CD4-positive, alpha-beta T cell treated with Interleukin-1 beta for 1 hour (primary cell): Measurements from ENCODE around the gene MAP2K5.
"Not testable (repeated sequence)": the region's sequence is repeated elsewhere in the genome, so short reads cannot be mapped to it uniquely, and the experiment has no call there.

Source experiments
- DNase-seq, 2 donors: peaks; one replicate each; pipeline ENCODE4 v3.0.0-alpha.2; 2020 to 2022

Gene MAP2K5

DNA sequence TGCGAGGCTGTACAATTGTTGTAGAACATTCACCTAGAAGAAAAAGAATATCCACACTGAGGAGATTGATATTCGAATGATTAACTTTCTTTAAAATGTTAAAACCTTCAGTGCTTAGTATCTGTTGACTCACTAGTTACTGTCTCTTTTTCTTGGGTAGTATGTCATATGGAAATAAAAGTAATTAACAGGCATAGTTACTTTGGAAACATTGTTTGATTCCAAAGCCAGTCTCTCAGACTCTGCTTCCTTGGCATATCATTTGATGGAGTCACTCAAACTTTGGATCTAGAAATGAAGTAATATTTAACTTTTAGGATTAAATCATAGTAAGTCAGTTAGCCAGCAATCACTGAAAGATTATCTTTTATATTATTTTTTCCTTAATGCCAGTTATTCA, 63.4 kb downstream of the MAP2K5 start:
- DNase-seq: no peak

DNA sequence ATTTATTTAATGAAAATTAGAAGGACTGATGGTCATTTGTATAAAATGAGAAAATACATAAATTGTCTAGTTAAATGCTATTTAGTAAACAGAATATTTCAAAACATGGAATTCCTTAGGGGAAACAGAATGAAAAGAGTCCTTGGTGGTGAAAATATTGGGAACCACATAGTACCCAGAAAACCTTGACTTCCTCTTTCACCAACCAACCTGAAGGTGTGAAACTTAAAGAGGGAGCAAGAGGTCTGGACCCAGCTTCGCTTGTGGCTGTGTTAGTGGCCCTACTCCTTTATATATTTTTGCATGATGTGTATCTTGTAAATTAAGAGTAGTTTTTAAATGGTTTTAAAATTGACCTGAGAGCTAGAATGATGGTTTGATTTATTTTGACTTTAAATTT, 64.2 kb downstream of the MAP2K5 start:
- DNase-seq: no peak

DNA sequence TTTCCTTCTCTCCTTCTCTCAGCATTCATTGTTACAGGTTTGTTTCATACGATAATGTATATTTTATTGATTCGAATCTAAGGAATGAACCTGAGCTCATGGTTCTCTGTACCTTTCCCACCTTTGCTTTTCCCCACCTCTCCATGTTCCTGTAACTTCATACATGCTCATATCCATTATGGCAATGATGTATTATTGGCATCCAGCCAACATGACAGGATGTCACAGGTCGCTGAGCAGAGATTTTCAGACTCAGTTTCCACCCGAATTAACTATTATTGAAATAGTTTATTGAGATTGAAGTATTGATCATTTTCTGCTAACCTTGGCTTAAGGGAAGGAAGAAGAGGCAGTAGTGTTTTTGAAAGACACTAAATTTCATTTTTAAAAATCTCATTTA, 64.8 kb downstream of the MAP2K5 start:
- DNase-seq: no peak

DNA sequence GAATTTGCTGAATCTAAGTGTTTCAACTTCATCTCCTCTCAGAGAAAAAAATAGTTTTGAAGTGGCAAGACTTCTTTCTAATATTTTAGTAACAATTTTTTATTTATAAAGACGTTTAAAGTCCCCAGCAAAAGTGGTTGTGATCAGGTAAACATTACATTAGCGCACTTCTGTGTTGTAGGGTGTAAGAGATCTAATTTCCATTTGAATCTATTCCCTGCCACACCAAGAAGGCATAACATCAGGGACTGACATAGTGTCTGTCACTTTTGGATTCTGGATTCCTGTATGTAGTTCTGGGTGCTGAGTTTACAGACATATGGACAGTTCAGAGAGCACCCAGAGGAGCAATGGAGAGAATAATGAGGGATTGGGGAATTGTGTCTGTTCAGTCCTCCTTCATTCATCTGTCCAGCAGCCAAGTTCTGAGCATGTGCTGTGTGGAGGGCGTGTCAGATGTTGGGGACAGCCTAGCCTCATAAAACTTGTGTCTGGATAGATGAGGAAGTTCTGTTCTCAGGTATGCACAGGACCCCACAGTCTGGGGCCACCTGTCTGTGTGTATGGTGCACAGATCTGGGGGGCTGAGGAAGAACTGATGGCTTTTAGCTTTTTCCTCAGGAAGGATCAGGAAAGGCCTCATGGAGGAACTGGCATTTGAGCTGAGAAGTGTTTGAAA, 65.6 kb downstream of the MAP2K5 start:
- DNase-seq: no peak

DNA sequence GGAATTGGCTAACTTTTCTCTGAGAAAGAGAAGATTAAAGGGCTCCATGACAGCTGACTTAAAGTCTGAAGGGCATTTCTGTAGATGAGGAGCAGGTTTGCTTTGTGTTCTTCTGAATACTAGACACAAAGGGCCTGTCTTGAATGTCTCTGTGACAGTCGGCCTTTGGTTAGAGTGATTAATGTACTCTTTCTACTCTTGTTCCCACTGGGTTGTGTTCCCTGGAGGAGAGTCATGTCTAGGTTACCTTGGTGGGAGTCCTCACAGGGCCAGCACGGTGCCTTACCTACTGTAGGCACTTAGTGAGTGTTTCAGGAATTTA, 66.1 kb downstream of the MAP2K5 start:
- DNase-seq: no peak

DNA sequence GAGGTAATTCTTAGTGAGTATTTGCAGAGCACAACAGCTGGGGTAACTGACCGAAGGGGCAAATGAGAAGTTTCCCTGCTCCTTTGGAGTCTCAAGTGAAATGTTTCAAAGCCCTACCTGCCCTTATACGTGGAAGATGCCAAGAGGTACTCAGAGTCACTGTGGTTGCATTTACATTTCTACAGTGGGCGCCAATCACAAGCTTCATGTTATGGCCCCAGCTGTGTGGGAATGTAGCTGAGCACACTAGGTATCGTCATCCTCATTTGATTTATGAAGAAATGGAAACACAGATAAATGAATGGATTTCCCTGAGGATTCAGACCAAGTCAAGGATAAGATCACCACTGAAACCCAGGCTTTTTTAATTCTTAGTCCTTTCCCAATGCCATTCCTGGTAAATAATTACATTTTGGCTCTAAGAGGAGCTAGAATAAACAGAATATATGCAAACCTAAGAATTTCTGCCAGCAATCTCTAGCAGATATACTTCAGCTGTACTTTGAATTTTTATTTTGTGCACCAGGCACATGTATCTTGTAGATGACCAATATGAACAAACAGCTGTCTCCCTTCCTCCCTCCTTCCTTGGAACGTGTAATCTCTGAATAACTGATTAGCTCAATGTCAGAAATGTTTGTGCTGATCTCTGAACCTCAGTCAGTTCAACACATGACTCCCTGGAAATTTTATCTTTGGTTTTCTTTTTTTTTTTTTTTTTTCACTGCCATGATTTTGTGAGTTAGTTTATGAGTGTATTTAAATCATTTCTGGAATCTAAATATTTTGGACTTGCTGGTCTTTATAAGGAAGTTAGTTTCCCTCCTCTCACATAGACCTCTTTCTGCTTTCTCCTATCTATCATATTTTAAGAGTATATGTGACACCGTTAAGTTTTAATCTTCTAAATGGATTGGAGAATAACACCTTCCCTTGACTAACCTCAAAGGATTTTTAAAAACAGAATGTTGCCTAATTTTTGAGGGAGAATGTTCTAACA, 69.2 kb downstream of the MAP2K5 start:
- DNase-seq: no peak

DNA sequence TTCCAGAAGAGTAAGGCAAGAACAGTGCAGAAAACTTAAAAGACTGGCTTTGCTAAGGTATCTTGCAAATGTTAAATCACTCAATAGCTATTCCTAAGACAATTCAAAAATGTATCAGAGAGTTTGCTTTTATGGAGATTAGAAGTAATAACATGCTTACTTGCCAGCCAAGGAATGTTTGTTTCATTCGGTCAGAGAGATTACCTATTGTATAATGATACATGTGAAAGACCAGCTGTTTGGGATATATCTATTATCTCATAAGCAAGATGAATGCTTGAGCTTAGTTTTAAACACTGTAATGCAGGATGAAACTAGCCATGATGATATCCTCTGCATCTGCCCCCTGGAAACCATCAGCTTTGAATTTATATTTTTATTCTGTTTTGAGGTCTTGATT, 70.7 kb downstream of the MAP2K5 start:
- DNase-seq: no peak

DNA sequence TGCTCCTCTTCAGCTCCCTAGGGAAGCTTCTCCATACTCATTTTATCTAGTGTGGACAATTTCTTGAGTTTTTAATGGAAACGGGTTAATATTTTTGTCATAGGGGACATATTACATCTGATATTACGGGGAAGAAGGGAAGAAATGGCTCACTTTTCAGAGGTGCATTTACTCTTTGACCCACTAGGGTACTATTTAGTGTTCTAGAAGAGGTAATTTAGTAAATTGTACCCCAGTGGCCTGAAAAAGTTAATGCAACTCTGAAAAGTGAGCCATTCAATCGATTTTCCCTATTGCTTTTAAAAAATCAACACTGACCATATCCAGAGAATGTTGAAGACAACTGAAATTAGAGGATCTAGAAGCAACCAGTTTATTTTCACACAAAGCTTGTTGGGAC, 71.2 kb downstream of the MAP2K5 start:
- no peak for DNase-seq

DNA sequence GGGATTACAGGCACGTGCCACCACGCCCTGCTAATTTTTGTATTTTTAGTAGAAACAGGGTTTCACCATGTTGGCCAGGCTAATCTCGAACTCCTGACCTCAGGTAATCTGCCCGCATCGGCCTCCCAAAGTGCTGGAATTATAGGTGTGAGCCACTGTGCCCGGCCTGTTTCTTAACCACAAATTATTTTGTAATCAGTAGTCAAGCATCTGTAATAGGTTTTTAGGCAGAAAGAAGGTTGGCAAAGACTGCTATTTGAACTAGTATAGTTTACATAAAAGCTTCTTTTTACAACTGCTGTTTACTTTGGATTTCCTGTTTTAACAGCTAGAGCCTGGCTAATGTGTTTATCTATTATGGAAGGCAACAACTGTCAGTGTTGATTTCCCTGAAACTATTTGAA, 72.6 kb downstream of the MAP2K5 start:
- DNase-seq: not testable (repeated sequence)

DNA sequence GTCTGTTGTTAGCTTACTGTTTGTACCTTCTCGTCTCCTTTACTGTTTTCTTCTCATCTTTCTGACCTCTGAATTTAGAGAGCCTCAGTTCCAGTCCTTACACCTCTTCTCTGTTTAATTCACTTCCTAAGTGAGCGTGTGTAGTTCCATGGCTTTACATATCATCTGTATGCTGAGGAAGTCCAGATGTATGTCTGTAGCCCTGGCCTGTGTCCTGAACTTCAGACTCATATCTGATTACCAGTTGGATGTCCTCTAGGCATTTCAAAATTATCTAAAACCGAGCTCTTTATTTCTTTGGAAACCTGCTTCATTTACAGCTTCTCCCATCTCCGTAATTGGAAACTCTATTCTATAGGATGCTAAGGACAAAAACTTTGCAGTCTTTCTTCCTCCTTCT, 75.8 kb downstream of the MAP2K5 start:
- DNase-seq: no peak

DNA sequence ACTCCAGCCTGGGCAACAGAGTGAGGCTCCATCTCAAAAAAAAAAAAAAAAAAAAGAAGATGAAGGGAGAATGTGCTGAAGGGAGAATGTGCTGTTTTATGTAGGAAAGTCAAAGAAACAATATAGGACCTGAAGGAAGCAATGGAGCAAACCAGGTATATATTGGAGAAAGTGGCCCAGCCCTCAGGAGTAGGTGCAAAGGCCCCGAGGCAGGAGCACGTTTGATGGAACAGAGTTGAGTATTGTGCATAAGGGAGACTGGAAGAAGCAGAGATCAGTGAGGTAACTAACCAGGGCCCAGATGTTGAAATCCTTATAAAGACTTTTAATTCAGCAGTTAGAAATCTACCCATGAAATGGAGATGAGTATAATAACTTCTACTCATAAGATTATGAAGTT, 79.6 kb downstream of the MAP2K5 start:
- DNase-seq: no peak

DNA sequence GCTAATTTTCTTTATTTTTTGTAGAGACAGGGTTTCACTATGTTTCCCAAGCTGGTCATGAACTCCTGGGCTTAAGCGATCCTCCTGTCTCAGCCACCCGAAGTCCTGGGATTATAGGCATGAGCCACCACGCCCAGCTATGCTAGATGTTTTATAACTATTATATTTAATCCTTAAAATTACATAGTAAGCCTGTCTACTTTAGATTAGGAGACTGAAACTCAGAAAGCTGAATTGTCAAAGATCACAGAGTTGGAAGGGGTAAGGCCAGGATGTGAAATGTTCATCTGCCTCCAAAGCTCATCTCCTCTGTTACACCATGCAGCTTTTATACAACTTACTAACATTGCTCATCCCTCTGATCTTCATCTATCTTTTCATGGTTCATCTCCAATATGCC, 89.8 kb downstream of the MAP2K5 start:
- no peak for DNase-seq

DNA sequence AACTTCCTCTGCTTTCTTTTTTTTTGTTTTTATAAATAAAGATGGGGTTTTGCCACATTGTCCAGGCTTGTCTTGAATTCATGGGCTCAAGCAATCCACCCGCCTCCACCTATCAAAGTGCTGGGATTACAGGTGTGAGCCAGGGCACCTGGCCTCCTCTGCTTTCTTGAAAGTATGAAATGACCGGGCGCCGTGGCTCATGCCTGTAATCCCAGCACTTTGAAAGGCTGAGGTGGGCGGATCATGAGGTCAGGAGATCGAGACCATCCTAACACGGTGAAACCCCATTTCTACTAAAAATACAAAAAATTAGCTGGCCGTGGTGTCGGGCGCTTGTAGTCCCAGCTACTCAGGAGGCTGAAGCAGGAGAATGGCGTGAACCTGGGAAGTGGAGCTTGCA, 93.4 kb downstream of the MAP2K5 start:
- DNase-seq: not testable (repeated sequence)

DNA sequence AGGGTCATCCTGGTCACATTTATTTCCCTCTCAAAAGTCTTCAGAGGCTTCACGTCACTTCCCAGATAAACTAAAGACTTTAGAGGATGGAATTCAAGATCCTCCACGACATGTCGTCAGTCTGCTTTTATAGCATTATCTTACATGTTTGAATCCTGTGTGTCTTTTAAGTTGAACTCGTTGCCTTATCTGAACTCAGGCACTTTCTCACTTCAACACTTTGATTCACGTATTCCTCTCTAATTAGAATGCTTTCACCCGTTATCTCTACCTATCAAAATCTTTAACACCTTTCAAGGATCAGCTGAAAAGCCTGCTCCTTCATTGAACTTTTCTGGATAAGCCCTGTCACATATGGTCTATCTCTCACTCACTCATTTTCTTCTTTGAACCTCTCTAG, 97.1 kb downstream of the MAP2K5 start:
- no peak for DNase-seq

DNA sequence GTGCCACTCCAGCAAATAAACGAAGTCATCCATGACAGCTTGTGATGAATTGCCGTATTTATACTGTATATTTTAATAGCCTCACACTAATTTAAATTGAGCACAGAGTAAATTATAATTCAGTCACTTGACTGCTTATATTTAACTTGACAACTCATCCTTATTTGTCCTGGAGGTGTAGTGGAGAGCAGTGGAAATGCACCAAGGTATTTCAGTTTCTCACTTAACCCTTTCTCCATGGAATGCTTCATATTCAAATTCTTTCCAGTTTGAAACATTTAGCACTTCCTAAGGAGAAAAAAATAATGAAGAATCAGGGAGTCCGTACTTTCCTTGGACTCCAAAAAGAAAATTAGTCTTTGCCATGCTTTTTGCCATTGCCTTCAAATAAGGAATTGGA, 99.0 kb downstream of the MAP2K5 start:
- DNase-seq: no peak

DNA sequence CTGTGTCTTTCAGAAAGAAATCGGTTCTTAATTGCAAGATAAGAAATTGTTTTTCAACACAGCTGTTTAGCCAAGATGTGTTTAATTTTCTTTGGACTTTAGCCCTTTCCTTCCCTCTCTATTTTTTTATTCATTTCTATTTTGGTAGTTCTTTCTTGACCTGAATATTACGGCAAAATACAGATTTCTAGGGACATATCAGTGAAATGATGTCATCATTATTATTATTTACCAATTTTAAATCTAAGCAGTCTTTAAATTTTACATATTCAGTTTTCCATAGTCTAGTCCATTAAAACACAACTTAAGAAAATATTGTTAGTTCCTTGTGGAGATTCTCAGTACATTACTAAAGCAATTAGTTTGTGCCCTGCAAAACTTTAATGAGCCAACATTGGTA, 104.3 kb downstream of the MAP2K5 start:
- no peak for DNase-seq

DNA sequence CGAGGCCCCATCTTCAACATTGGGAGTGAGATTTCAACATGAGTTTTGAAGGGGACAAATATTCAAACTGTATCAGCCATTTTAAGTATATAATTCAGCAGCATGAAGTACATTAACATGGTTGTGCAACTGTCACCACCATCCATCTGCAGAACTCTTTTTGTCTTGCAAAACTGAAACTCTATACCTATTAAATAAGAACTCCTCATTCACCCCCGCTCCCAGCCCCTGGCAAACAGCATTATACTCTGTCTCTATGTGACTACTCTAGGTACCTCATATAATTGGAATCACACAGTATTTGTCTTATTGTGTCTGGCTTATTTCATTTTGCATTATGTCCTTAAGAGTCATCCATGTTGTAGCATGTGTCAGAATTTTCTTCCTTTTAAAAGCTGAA, 110.1 kb downstream of the MAP2K5 start:
- no peak for DNase-seq

DNA sequence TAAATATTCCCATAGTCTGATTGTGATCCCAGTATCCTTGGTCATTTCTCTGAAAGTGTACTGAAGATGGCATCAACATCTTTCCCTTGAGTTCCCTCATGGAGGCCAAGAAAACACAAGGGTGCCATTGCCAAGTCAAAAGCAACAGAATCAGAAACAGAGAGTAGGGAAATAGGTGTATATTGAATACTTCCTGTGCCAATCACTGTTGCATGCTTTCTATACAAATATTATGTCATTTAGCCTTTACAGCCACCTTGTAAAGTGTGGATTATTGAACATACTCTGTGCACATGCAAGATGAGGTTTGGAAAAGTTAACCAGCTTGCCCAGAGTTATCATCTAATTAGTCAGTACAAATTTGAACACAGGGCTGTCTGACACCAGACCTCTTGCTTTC, 117.9 kb downstream of the MAP2K5 start:
- DNase-seq: no peak

DNA sequence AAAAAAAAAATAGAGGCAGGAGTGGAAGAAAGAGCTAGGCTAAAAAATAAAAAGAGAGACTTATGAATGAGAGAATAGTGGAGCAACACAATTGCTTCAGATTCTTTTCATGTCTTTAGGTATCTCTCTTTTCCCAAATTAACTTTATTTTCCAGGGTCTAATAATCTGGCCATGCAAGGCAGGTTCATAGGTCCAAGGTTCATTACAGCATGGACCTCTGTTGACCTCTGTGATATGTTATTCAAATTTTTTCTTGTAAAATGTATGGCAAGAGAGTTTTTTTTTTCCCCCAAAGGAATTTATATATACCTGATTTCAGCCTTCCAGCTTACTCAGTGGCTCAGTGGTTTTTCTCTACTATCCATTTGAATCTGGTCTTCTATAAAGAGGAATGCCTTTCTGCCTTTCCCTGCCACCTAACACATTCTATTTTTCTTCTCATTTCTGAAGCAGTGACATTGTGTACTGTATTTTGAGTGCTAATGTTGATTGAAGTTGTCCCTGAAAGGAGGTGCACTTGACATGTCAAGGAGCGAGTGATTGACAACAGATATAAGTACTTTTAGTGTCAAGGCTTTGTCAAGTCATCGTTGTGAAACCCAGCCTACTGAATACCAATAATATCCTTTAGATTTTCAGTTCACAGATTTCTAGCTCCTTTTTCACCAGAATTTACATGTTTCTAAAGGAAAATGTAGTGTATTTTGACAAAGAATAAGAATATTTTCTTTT, 118.5 kb downstream of the MAP2K5 start:
- DNase-seq: no peak

DNA sequence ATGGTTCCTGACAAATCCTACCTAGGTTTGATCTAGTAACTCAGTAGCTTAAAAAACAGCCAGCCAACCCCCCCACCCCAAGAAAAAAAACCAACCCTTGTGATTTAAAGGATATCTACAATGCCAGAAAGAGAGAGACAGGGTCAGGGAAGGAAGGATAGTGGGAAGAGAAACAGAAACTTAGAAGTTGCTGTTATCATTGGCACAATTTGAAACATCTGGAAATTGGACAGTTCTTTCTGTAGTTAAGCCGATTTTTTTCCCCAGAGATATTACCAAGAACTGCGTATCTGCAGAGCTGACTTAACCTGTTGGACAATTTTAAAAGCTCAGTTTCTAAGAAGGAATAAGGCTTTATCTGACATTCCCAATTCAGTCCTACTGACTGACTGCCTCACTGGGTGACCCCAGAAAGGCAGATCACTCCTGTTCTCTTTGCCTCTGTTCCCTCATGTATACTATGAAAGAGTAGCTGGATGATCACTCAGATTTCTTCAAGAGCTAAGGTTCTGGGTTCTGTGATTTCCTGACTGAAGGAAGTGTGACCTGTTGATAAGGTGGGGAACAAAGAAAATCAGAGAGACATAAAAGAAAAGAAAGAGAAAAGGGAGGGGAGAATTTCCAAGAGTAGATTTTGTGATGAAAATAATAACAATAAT, 128.3 kb downstream of the MAP2K5 start:
- DNase-seq: no peak

DNA sequence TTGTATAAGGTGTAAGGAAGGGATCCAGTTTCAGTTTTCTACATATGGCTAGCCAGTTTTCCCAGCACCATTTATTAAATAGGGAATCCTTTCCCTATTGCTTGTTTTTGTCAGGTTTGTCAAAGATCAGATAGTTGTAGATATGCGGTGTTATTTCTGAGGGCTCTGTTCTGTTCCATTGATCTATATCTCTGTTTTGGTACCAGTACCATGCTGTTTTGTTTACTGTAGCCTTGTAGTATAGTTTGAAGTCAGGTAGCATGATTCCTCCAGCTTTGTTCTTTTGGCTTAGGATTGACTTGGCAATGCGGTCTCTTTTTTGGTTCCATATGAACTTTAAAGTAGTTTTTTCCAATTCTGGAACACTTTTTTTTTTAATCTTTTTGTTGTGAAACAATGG, 130.3 kb downstream of the MAP2K5 start:
- DNase-seq: not testable (repeated sequence)

DNA sequence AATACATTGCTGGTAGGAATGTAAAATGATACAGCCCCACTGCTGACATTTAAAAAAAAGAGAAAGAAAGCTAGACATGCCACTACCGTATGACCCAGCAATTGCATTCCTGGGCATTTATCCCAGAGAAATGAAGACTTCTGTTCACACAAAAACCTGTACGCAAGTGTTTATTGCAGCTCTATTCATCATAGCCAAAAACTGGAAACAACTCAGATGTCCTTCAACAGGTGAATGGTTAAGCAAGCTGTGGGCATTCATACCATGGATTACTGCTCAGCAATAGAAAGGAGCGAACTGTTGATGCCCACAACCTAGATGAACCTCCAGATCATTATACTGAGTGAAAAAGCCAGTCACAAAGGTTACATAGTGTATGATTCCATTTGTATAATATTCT, 132.5 kb downstream of the MAP2K5 start:
- no peak for DNase-seq

DNA sequence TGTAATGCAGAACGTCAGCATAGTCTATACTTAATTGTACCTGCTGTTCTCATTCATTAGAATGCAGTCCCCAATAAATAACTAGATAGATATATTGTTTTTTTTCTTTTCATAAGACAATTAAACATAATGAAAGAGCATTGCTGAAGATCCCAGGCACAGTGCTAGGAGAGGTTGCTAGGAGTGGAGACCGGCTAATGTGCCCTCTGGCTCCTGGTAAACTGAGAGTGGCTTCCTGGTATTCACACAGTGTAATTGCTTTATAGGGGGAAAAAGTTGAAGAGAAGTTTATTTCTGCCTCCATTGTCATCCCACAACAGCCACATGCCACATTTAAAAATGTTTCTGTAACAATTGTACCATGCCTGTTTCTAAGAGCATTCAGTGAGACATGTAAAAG, 135.6 kb downstream of the MAP2K5 start:
- DNase-seq: no peak
